Measurements from ENCODE around the gene SCNN1G. TPM values are rescaled to one million over a fixed set of nuclear protein-coding genes. Genes with fewer than 3 reads are reported as not detected.
A peak's percentile ranks its signal among the peaks of the same experiment; 100 is the strongest.

The SCNN1G gene
- total RNA-seq, 2 experiments from 2014 or later, result not detected

DNA sequence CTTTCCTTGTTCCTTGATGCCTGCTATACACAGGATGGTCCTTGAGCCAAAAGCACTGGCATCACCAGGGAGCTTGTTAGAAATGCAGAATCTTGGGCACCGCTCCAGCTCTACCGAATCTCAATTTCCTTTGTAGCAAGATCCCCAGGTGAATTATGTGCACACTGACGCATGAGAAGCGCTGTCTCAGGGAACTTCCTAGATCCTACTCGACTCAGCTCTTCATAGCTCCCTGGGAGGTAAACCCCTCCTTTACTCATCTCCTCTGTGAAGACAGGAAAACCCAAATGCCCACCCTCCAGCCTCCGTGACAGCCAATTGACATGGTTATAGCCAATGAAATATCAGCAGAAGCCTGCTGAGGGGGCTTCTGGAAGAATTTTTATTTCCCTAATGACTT is 37.4 kb upstream of the SCNN1G start:
- no peak for TF ChIP-seq EZH2phosphoT487 (IDR thresholded peaks at IDR 0.05; ENCODE audit: borderline replicate concordance, low read depth, low read length)
- TF ChIP-seq, protein P1, sequence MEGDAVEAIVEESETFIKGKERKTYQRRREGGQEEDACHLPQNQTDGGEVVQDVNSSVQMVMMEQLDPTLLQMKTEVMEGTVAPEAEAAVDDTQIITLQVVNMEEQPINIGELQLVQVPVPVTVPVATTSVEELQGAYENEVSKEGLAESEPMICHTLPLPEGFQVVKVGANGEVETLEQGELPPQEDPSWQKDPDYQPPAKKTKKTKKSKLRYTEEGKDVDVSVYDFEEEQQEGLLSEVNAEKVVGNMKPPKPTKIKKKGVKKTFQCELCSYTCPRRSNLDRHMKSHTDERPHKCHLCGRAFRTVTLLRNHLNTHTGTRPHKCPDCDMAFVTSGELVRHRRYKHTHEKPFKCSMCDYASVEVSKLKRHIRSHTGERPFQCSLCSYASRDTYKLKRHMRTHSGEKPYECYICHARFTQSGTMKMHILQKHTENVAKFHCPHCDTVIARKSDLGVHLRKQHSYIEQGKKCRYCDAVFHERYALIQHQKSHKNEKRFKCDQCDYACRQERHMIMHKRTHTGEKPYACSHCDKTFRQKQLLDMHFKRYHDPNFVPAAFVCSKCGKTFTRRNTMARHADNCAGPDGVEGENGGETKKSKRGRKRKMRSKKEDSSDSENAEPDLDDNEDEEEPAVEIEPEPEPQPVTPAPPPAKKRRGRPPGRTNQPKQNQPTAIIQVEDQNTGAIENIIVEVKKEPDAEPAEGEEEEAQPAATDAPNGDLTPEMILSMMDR (conservative IDR thresholded peaks at IDR 0.05; ENCODE audit: low read length), result no peak
- ChIA-PET POLR2A (no interaction called here), CTCF (ENCODE audit: unreplicated experiment) (no interaction called here)
- Histone ChIP-seq H2AFZ (ENCODE audit: low read length) (no peak overlapping the region), H3K4me3 (ENCODE audit: low read depth, low read length, poor library complexity, severe bottlenecking) (no peak overlapping the region), H3K4me2 (ENCODE audit: low read length) (no peak overlapping the region), H3K9me2 (ENCODE audit: insufficient read depth, low read length) (no peaks in the 10 kb centered on the region), H3K4me1 (ENCODE audit: insufficient read depth, low read length, poor library complexity, severe bottlenecking) (peaks cover 23% of the 10 kb centered on the region), H3K79me2 (ENCODE audit: insufficient read depth, low read depth, low read length) (peaks cover 37% of the 10 kb centered on the region; the same call in 1 of the 2 replicates), H3K36me3 (ENCODE audit: insufficient read depth, low read length) (no peaks in the 10 kb centered on the region), H3K9me3 (ENCODE audit: low read length) (no peaks in the 10 kb centered on the region), H4K20me1 (ENCODE audit: insufficient read depth, low read length) (peaks cover 14% of the 10 kb centered on the region; the same call in 1 of the 2 replicates), H3K27ac (ENCODE audit: low read depth, low read length, poor library complexity, severe bottlenecking) (no peak overlapping the region)
- no peak for DNase-seq (ENCODE audit: low spot score)
- BruUV-seq (replicated peaks), result no TSS peak
- intact Hi-C loops (cut with micrococcal nuclease; ENCODE audit: unreplicated experiment), result loop anchor here (10.0 kb wide), 1 partner anchor 60 kb away; no protein-coding TSS in a partner anchor

DNA sequence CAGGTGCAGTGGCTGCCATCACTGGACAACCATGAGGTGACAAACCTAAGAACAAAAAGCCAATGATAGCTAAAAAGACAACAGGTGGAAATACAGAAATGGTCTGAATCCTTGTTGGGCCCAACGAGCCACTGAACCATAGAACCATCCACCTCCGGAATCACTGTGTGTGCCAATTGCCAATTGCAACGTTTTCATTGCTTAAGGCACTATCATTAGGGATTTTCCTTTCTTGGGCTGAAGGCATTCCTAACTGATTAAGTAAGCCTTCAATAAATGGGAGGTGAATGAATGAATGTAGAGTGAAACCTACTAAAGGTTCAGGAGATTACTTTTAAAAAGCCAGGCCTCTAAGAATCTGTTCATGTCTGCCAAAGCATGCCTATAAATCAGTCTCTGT is 36.9 kb upstream of the SCNN1G start:
- Histone ChIP-seq H3K4me1 (ENCODE audit: insufficient read depth, low read length, poor library complexity, severe bottlenecking) (peaks cover 25% of the 10 kb centered on the region), H3K9me3 (ENCODE audit: low read length) (no peaks in the 10 kb centered on the region), H3K79me2 (ENCODE audit: insufficient read depth, low read depth, low read length) (peaks cover 37% of the 10 kb centered on the region; the same call in 1 of the 2 replicates), H3K4me2 (ENCODE audit: low read length) (no peak overlapping the region), H2AFZ (ENCODE audit: low read length) (no peak overlapping the region), H3K27ac (ENCODE audit: low read depth, low read length, poor library complexity, severe bottlenecking) (no peak overlapping the region), H3K9me2 (ENCODE audit: insufficient read depth, low read length) (no peaks in the 10 kb centered on the region), H4K20me1 (ENCODE audit: insufficient read depth, low read length) (peaks cover 14% of the 10 kb centered on the region; the same call in 1 of the 2 replicates), H3K4me3 (ENCODE audit: low read depth, low read length, poor library complexity, severe bottlenecking) (no peak overlapping the region), H3K36me3 (ENCODE audit: insufficient read depth, low read length) (no peaks in the 10 kb centered on the region)
- intact Hi-C loops (cut with micrococcal nuclease; ENCODE audit: unreplicated experiment), result loop anchor here (10.0 kb wide), 1 partner anchor 61 kb away; no protein-coding TSS in a partner anchor
- POLR2A ChIA-PET, result no interaction called here
- DNase-seq (ENCODE audit: low spot score), result no peak
- no TSS peak for BruUV-seq (replicated peaks)
- TF ChIP-seq, protein P1 (conservative IDR thresholded peaks at IDR 0.05; ENCODE audit: low read length), result no peak
- no peak for TF ChIP-seq EZH2phosphoT487 (IDR thresholded peaks at IDR 0.05; ENCODE audit: borderline replicate concordance, low read depth, low read length)
- CTCF ChIA-PET (ENCODE audit: unreplicated experiment), result no interaction called here

DNA sequence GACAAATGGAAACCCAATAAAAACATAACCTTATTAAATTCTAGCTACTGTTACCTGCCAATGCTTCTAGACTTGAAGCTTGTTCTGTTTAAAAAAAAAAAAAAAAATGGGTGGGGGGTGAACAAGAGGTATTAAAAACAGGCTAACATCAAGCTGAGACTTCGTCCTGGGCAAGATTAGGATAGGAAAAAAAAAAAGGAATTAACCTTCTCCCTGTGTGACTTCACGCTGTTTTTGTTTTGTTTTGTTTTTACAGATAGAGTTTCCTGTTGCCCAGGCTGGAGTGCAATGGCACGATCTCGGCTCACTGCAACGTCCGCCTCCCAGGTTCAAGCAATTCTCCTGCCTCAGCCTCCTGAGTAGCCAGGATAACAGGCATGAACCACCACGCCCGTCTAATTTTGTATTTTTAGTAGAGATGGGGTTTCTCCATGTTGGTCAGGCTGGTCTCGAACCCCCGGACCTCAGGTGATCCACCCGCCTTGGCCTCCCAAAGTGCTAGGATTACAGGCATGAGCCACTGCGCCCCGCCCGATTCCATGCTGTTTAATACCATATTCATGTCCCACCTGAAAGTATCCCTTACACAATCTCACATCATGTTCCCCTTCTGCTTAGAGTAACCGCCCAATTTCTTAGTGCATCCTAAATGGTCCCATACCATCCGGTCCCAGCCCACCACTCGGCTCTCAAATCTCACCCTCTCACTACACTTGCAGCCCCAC is 35.5 kb upstream of the SCNN1G start:
- peak overlapping the region; percentile 86 for H3K4me3 ChIP-seq (ENCODE audit: low read depth, low read length, poor library complexity, severe bottlenecking)
- no peaks in the 10 kb centered on the region for H3K9me3 ChIP-seq (ENCODE audit: low read length)
- intact Hi-C loops (cut with micrococcal nuclease; ENCODE audit: unreplicated experiment), result loop anchor here (10.0 kb wide), 1 partner anchor 62 kb away; no protein-coding TSS in a partner anchor
- H3K79me2 ChIP-seq (ENCODE audit: insufficient read depth, low read depth, low read length), result peaks cover 31% of the 10 kb centered on the region; the same call in 1 of the 2 replicates
- no peak for DNase-seq (ENCODE audit: low spot score)
- H2AFZ ChIP-seq (ENCODE audit: low read length), result no peak overlapping the region
- H3K27ac ChIP-seq (ENCODE audit: low read depth, low read length, poor library complexity, severe bottlenecking), result no peak overlapping the region
- no TSS peak for BruUV-seq (replicated peaks)
- ChIA-PET POLR2A (interaction anchor here (0.6 to 0.7 kb wide), 3 partner anchors 132 to 1327 kb away, joined by 3 to 5 read pairs (median 4); no protein-coding TSS in a partner anchor), CTCF (ENCODE audit: unreplicated experiment) (no interaction called here)
- TF ChIP-seq, protein P1 (conservative IDR thresholded peaks at IDR 0.05; ENCODE audit: low read length), result no peak
- no peak for TF ChIP-seq EZH2phosphoT487 (IDR thresholded peaks at IDR 0.05; ENCODE audit: borderline replicate concordance, low read depth, low read length)
- H3K4me1 ChIP-seq (ENCODE audit: insufficient read depth, low read length, poor library complexity, severe bottlenecking), result peaks cover 25% of the 10 kb centered on the region
- no peaks in the 10 kb centered on the region for H3K36me3 ChIP-seq (ENCODE audit: insufficient read depth, low read length)
- peak overlapping the region; percentile 98 for H3K4me2 ChIP-seq (ENCODE audit: low read length)
- no peaks in the 10 kb centered on the region for H3K9me2 ChIP-seq (ENCODE audit: insufficient read depth, low read length)
- peaks cover 7% of the 10 kb centered on the region; the same call in 1 of the 2 replicates for H4K20me1 ChIP-seq (ENCODE audit: insufficient read depth, low read length)

Data from OCI-LY7 (cell line).